Kidney (tissue), 14 donors: ENCODE data around the gene SKOR2. TPM values are rescaled to one million over a fixed set of nuclear protein-coding genes. Genes with fewer than 3 reads are reported as not detected.
"Not testable (repeated sequence)": the region's sequence is repeated elsewhere in the genome, so short reads cannot be mapped to it uniquely, and the experiment has no call there.

Experiments used
- DNase-seq, 5 donors: peaks; one replicate each; pipeline ENCODE4 v3.0.0-alpha.2; 2013 to 2020
- FAIRE-seq: peaks from 2 replicates; lab custom pipeline; 2012; peaks lifted over from hg19 to GRCh38; lab: Jason Lieb, UNC
- H3K27ac ChIP-seq, 2 donors: one replicate each; pipeline ENCODE4 v1.7.0; 2013; ENCODE audit warnings: low read depth in 2 of 2, low read length in 2 of 2, inconsistent platforms in 1 of 2
- H3K27me3 ChIP-seq: one replicate; pipeline ENCODE4 v1.7.1; 2013; ENCODE audit warnings: low read length, inconsistent platforms; ENCODE audit not compliant: control insufficient read depth, insufficient read depth
- H3K36me3 ChIP-seq, 3 donors: one replicate each; pipeline versions ENCODE4 v1.7.0 to v1.7.1; 2013; ENCODE audit warnings: low read length in 3 of 3, control low read depth in 1 of 3, inconsistent platforms in 1 of 3; ENCODE audit not compliant: insufficient read depth in 3 of 3, control insufficient read depth in 2 of 3
- H3K4me1 ChIP-seq, 3 donors: one replicate each; pipeline versions ENCODE4 v1.7.0 to v1.7.1; 2013; ENCODE audit warnings: low read length in 3 of 3, inconsistent platforms in 1 of 3, low read depth in 1 of 3; ENCODE audit not compliant: control insufficient read depth in 2 of 3, insufficient read depth in 2 of 3
- H3K4me3 ChIP-seq, 3 donors: one replicate each; pipeline versions ENCODE4 v1.7.0 to v1.8.1; 2013; ENCODE audit warnings: low read length in 3 of 3, control low read depth in 1 of 3, inconsistent platforms in 1 of 3
- H3K9ac ChIP-seq, 3 donors: one replicate each; pipeline versions ENCODE4 v1.7.0 to v1.7.1; 2013; ENCODE audit warnings: low read length in 3 of 3, control low read depth in 1 of 3, inconsistent platforms in 1 of 3
- H3K9me3 ChIP-seq, 3 donors: one replicate each; pipeline versions ENCODE4 v1.7.0 to v1.7.1; 2013; ENCODE audit warnings: low read length in 3 of 3, control low read depth in 1 of 3, inconsistent platforms in 1 of 3; ENCODE audit not compliant: control insufficient read depth in 2 of 3, insufficient read depth in 1 of 3
- intact Hi-C: fragments of 100-400 bp; cut with DNase I; formaldehyde crosslinking; loops from one replicate; pipeline ENCODE4 v1.11.1; 2022
- polyA plus RNA-seq: library from polyadenylated mRNA; stranded (reverse); fragments of 350-450 nt; fragmentation: Illumina TruSeq; extraction: RNeasy Lipid Tissue Mini Kit (QIAGEN cat#74804); gene quantifications from one replicate; pipeline ENCODE4 v1.2.3, GENCODE V29; 2014; ENCODE audit warnings: low read depth, low replicate concordance; ENCODE audit not compliant: insufficient read depth
- total RNA-seq: library from RNA; stranded (reverse); fragmentation: NEBNext Ultra II Directional; extraction: Animal tissue kit (Norgen Biotek cat#: 25700); gene quantifications from one replicate; pipeline ENCODE4 v1.2.1, GENCODE V29; 2021
- TF ChIP-seq, protein P1 (sequence below): IDR thresholded peaks from 3 replicates; pipeline ENCODE4 v1.5.1; 2012; ENCODE audit warnings: mild to moderate bottlenecking, moderate library complexity, borderline replicate concordance; ENCODE audit not compliant: insufficient read depth; ENCODE audit errors: extremely low read depth
- donor health status: control.
- donor health status: control.
- donor health status: control.
- donor health status: control.
- donor health status: control.
- donor health status: DM: yes; HTN: yes; CAD: no.
- donor health status: Normal renal cell carcinoma (clear cell type).

SKOR2 gene
- total and polyA plus RNA-seq, 2 donors from 2014 or later, result not detected

GRCh38 chr18:47184419-47185050, 66.9 kb downstream of the SKOR2 start:
- H3K4me3 ChIP-seq, result no peak overlapping the region
- H3K9ac ChIP-seq, result no peak overlapping the region
- intact Hi-C loops, result no loop called here
- H3K27ac ChIP-seq, result no peak overlapping the region
- DNase-seq, result no peak
- no peaks in the 10 kb centered on the region for H3K36me3 ChIP-seq
- no peaks in the 10 kb centered on the region for H3K4me1 ChIP-seq
- H3K27me3 ChIP-seq, result no peaks in the 10 kb centered on the region
- no peak for FAIRE-seq
- TF ChIP-seq, protein P1, sequence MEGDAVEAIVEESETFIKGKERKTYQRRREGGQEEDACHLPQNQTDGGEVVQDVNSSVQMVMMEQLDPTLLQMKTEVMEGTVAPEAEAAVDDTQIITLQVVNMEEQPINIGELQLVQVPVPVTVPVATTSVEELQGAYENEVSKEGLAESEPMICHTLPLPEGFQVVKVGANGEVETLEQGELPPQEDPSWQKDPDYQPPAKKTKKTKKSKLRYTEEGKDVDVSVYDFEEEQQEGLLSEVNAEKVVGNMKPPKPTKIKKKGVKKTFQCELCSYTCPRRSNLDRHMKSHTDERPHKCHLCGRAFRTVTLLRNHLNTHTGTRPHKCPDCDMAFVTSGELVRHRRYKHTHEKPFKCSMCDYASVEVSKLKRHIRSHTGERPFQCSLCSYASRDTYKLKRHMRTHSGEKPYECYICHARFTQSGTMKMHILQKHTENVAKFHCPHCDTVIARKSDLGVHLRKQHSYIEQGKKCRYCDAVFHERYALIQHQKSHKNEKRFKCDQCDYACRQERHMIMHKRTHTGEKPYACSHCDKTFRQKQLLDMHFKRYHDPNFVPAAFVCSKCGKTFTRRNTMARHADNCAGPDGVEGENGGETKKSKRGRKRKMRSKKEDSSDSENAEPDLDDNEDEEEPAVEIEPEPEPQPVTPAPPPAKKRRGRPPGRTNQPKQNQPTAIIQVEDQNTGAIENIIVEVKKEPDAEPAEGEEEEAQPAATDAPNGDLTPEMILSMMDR, result no peak
- H3K9me3 ChIP-seq, result peaks cover 0 to 6% (median 0%) of the 10 kb centered on the region in 3 donors

GRCh38 chr18:47182156-47182555, 69.3 kb downstream of the SKOR2 start:
- FAIRE-seq, result not testable (repeated sequence)

GRCh38 chr18:47180765-47181164, 70.7 kb downstream of the SKOR2 start:
- intact Hi-C loops, result no loop called here
- Histone ChIP-seq H3K27me3 (no peaks in the 10 kb centered on the region), H3K9ac (no peak overlapping the region), H3K4me1 (no peaks in the 10 kb centered on the region), H3K36me3 (no peaks in the 10 kb centered on the region), H3K4me3 (no peak overlapping the region), H3K9me3 (peaks cover 0 to 6% (median 0%) of the 10 kb centered on the region in 3 donors), H3K27ac (no peak overlapping the region)
- no peak for FAIRE-seq
- DNase-seq, result no peak
- TF ChIP-seq, protein P1, result no peak

More at GRCh38 chr18:47182156-47182555, 69.3 kb downstream of the SKOR2 start:
- H3K27ac ChIP-seq, H3K27me3 ChIP-seq, DNase-seq, H3K36me3 ChIP-seq, H3K4me1 ChIP-seq, H3K9ac ChIP-seq, H3K4me3 ChIP-seq, H3K9me3 ChIP-seq, intact Hi-C loops: not testable (repeated sequence)

DNA sequence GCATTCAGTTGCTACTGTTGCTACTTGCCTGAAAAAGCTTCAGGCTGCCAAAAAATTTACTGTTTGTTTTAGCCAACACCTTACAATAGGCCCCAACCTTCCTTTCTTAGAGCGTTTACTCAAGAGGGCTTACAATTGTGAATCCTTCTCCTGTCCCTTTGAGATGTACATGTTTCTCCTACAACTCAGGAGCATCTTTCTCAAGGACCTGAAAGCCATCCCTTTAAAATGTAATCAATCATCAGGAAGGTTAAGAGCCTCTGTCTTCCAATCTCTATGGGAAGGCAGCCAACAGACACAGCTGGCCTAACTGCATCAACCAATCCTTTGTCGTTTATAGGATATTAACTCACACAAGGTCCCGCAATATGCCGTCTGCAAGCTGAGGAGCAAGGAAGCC, 71.9 kb downstream of the SKOR2 start:
- peaks cover 0 to under 1% (median 0%) of the 10 kb centered on the region in 3 donors for H3K9me3 ChIP-seq
- TF ChIP-seq, protein P1, result no peak
- H3K4me1 ChIP-seq, result peaks cover 0 to 5% (median 0%) of the 10 kb centered on the region in 3 donors
- no peak overlapping the region for H3K27ac ChIP-seq
- FAIRE-seq (no peak), DNase-seq (peak in 1 of 5 donors; percentile 34)
- no peaks in the 10 kb centered on the region for H3K36me3 ChIP-seq
- no peak overlapping the region for H3K4me3 ChIP-seq
- no peaks in the 10 kb centered on the region for H3K27me3 ChIP-seq
- intact Hi-C loops, result no loop called here
- no peak overlapping the region for H3K9ac ChIP-seq
